Liver (tissue), 9 donors: ENCODE measurements around the gene UBL4B. TPM values are rescaled to one million over a fixed set of nuclear protein-coding genes. Genes with fewer than 3 reads are reported as not detected.

Experiments used
- DNase-seq: peaks from one replicate; pipeline ENCODE4 v3.0.0-alpha.2; 2017; ENCODE audit warnings: low spot score
- H3K27ac ChIP-seq, 2 donors: one replicate each; pipeline ENCODE4 v1.7.0; 2013; ENCODE audit warnings: inconsistent platforms in 2 of 2, low read length in 2 of 2, control low read depth in 1 of 2, low read depth in 1 of 2, mild to moderate bottlenecking in 1 of 2
- H3K27me3 ChIP-seq, 4 donors: one replicate each; pipeline versions ENCODE4 v1.6.1 to v1.7.0; 2013; ENCODE audit warnings: low read length in 3 of 4, inconsistent platforms in 1 of 4, mild to moderate bottlenecking in 1 of 4, moderate library complexity in 1 of 4; ENCODE audit not compliant: control insufficient read depth in 4 of 4, insufficient read depth in 4 of 4
- H3K36me3 ChIP-seq, 4 donors: one replicate each; pipeline versions ENCODE4 v1.6.1 to v1.7.0; 2013; ENCODE audit warnings: low read length in 3 of 4, mild to moderate bottlenecking in 3 of 4, low read depth in 1 of 4, moderate library complexity in 1 of 4; ENCODE audit not compliant: control insufficient read depth in 4 of 4, insufficient read depth in 3 of 4
- H3K4me1 ChIP-seq, 4 donors: one replicate each; pipeline versions ENCODE4 v1.6.1 to v1.7.0; 2013; ENCODE audit warnings: low read length in 3 of 4, mild to moderate bottlenecking in 3 of 4, moderate library complexity in 1 of 4; ENCODE audit not compliant: control insufficient read depth in 4 of 4, insufficient read depth in 4 of 4
- H3K4me3 ChIP-seq, 3 donors: one replicate each; pipeline versions ENCODE4 v1.6.1 to v1.7.0; 2013; ENCODE audit warnings: low read length in 3 of 3, control low read depth in 1 of 3, low read depth in 1 of 3, mild to moderate bottlenecking in 1 of 3
- H3K9ac ChIP-seq, 2 donors: one replicate each; pipeline ENCODE4 v1.7.0; 2013; ENCODE audit warnings: low read length in 2 of 2, mild to moderate bottlenecking in 2 of 2, moderate library complexity in 2 of 2, control low read depth in 1 of 2, low read depth in 1 of 2
- H3K9me3 ChIP-seq, 4 donors: one replicate each; pipeline versions ENCODE4 v1.6.1 to v1.7.0; 2013; ENCODE audit warnings: low read length in 3 of 4; ENCODE audit not compliant: control insufficient read depth in 4 of 4
- ATF3 ChIP-seq: IDR thresholded peaks from 2 replicates; pipeline ENCODE4 v1.6.1; 2016; ENCODE audit warnings: antibody characterized with exemption
- CTCF ChIP-seq: fragments of 150-350 bp; IDR thresholded peaks from 2 replicates; pipeline ENCODE4 v1.5.1; 2017; ENCODE audit warnings: improper control_type of control experiment, low read depth, low read length; ENCODE audit not compliant: missing input control
- EGR1 ChIP-seq, 2 donors: IDR thresholded peaks; 2 replicates each; pipeline ENCODE4 v1.6.1; 2016 to 2018; ENCODE audit warnings: antibody characterized with exemption in 2 of 2, low read depth in 2 of 2
- FOXA1 ChIP-seq: IDR thresholded peaks from 2 replicates; pipeline ENCODE4 v1.6.1; 2016; ENCODE audit warnings: antibody characterized with exemption
- FOXA2 ChIP-seq: IDR thresholded peaks from 2 replicates; pipeline ENCODE4 v1.6.1; 2016; ENCODE audit warnings: antibody characterized with exemption
- GABPA ChIP-seq, 2 donors: IDR thresholded peaks in 1 of 2; conservative IDR thresholded peaks in 1 of 2; 2 replicates each; pipeline ENCODE4 v1.6.1; 2016; ENCODE audit warnings: antibody characterized with exemption in 2 of 2, mild to moderate bottlenecking in 1 of 2, moderate library complexity in 1 of 2
- HNF4A ChIP-seq, 2 donors: conservative IDR thresholded peaks; 2 replicates each; pipeline ENCODE4 v1.6.1; 2016; ENCODE audit warnings: antibody characterized with exemption in 2 of 2, mild to moderate bottlenecking in 2 of 2
- HNF4G ChIP-seq: IDR thresholded peaks from 2 replicates; pipeline ENCODE4 v1.6.1; 2016; ENCODE audit warnings: antibody characterized with exemption
- JUND ChIP-seq, 2 donors: IDR thresholded peaks; 2 replicates each; pipeline ENCODE4 v1.6.1; 2016; ENCODE audit warnings: antibody characterized with exemption in 2 of 2
- NR2F2 ChIP-seq: IDR thresholded peaks from 2 replicates; pipeline ENCODE4 v1.6.1; 2016; ENCODE audit warnings: antibody characterized with exemption
- RAD21 ChIP-seq, 2 donors: IDR thresholded peaks; 2 replicates each; pipeline ENCODE4 v1.6.1; 2016; ENCODE audit warnings: antibody characterized with exemption in 2 of 2, mild to moderate bottlenecking in 2 of 2
- SP1 ChIP-seq: IDR thresholded peaks from 2 replicates; pipeline ENCODE4 v1.6.1; 2018; ENCODE audit warnings: antibody characterized with exemption, mild to moderate bottlenecking
- TAF1 ChIP-seq: conservative IDR thresholded peaks from 2 replicates; pipeline ENCODE4 v1.6.1; 2016; ENCODE audit warnings: antibody characterized with exemption, mild to moderate bottlenecking
- YY1 ChIP-seq: IDR thresholded peaks from 2 replicates; pipeline ENCODE4 v1.6.1; 2016; ENCODE audit warnings: antibody characterized with exemption, mild to moderate bottlenecking
- WGBS: extraction: QIAGEN DNeasy Blood & Tissue Kit; methylation state at CpG from one replicate; pipeline ENCODE4 v1.1.7; 2013; 5-methylcytosine and 5-hydroxymethylcytosine counted together
- polyA plus RNA-seq, 2 donors: library from polyadenylated mRNA; stranded (reverse) in 1 of 2; unstranded in 1 of 2; fragments of 200-250 nt in 1 of 2; fragments of >200 nt in 1 of 2; fragmentation: Nextera tagmentation in 1 of 2; extraction: Ambion mirVana in 1 of 2; gene quantifications; one replicate each; pipeline versions ENCODE4 v1.2.1 to v1.2.3, GENCODE V29; 2013 to 2015
- total RNA-seq, 2 donors: library from RNA; depleted of rRNA; stranded (reverse); fragments of >200 nt; gene quantifications; one replicate each; pipeline ENCODE4 v1.2.3, GENCODE V29; 2014
- TF ChIP-seq, protein P1 (sequence below): IDR thresholded peaks from 2 replicates; pipeline ENCODE4 v1.6.1; 2016; ENCODE audit warnings: antibody characterized with exemption, mild to moderate bottlenecking
- TF ChIP-seq, protein P2 (sequence below): IDR thresholded peaks from 2 replicates; pipeline ENCODE4 v1.6.1; 2016; ENCODE audit warnings: antibody characterized with exemption
- TF ChIP-seq, protein P3 (sequence below): IDR thresholded peaks from 2 replicates; pipeline ENCODE4 v1.6.1; 2016; ENCODE audit warnings: antibody characterized with exemption
- donor health status: healthy.
- donor health status: healthy.
- donor health status: healthy.
- donor health status: healthy.
- donor health status: healthy.

The UBL4B gene
- total and polyA plus RNA-seq, 4 donors, result not detected

GRCh38 chr1:110134050-110134595, 21.9 kb downstream of the UBL4B start:
- 52% methylated on average over 11 of the region's 11 CpGs for WGBS
- DNase-seq, result no peak

More at GRCh38 chr1:110134050-110134595, 21.9 kb downstream of the UBL4B start:
- Histone ChIP-seq H3K4me1 (no peaks in the 10 kb centered on the region), H3K9ac (no peak overlapping the region), H3K27ac (no peak overlapping the region), H3K27me3 (peaks cover 0 to 16% (median under 1%) of the 10 kb centered on the region in 4 donors), H3K36me3 (no peaks in the 10 kb centered on the region), H3K9me3 (no peaks in the 10 kb centered on the region), H3K4me3 (no peak overlapping the region)
- TF ChIP-seq FOXA1, result no peak
- no peak for TF ChIP-seq YY1
- no peak for TF ChIP-seq SP1
- no peak for TF ChIP-seq CTCF
- TF ChIP-seq, protein P1, sequence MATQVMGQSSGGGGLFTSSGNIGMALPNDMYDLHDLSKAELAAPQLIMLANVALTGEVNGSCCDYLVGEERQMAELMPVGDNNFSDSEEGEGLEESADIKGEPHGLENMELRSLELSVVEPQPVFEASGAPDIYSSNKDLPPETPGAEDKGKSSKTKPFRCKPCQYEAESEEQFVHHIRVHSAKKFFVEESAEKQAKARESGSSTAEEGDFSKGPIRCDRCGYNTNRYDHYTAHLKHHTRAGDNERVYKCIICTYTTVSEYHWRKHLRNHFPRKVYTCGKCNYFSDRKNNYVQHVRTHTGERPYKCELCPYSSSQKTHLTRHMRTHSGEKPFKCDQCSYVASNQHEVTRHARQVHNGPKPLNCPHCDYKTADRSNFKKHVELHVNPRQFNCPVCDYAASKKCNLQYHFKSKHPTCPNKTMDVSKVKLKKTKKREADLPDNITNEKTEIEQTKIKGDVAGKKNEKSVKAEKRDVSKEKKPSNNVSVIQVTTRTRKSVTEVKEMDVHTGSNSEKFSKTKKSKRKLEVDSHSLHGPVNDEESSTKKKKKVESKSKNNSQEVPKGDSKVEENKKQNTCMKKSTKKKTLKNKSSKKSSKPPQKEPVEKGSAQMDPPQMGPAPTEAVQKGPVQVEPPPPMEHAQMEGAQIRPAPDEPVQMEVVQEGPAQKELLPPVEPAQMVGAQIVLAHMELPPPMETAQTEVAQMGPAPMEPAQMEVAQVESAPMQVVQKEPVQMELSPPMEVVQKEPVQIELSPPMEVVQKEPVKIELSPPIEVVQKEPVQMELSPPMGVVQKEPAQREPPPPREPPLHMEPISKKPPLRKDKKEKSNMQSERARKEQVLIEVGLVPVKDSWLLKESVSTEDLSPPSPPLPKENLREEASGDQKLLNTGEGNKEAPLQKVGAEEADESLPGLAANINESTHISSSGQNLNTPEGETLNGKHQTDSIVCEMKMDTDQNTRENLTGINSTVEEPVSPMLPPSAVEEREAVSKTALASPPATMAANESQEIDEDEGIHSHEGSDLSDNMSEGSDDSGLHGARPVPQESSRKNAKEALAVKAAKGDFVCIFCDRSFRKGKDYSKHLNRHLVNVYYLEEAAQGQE, result no peak
- no peak for TF ChIP-seq TAF1
- TF ChIP-seq ATF3, result no peak
- TF ChIP-seq JUND (IDR thresholded peaks at IDR 0.05), result no peak
- no peak for TF ChIP-seq NR2F2
- no peak for TF ChIP-seq GABPA (IDR thresholded peaks at IDR 0.05 in 1 of 2, conservative IDR thresholded peaks at IDR 0.05 in 1 of 2)
- TF ChIP-seq FOXA2, result no peak
- TF ChIP-seq EGR1 (IDR thresholded peaks at IDR 0.05; ENCODE audit: low read depth in 2 of 2), result no peak
- TF ChIP-seq, protein P2, sequence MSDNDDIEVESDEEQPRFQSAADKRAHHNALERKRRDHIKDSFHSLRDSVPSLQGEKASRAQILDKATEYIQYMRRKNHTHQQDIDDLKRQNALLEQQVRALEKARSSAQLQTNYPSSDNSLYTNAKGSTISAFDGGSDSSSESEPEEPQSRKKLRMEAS, result no peak
- TF ChIP-seq, protein P3, sequence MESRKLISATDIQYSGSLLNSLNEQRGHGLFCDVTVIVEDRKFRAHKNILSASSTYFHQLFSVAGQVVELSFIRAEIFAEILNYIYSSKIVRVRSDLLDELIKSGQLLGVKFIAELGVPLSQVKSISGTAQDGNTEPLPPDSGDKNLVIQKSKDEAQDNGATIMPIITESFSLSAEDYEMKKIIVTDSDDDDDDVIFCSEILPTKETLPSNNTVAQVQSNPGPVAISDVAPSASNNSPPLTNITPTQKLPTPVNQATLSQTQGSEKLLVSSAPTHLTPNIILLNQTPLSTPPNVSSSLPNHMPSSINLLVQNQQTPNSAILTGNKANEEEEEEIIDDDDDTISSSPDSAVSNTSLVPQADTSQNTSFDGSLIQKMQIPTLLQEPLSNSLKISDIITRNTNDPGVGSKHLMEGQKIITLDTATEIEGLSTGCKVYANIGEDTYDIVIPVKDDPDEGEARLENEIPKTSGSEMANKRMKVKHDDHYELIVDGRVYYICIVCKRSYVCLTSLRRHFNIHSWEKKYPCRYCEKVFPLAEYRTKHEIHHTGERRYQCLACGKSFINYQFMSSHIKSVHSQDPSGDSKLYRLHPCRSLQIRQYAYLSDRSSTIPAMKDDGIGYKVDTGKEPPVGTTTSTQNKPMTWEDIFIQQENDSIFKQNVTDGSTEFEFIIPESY, result no peak
- TF ChIP-seq HNF4A (conservative IDR thresholded peaks at IDR 0.05), result no peak
- TF ChIP-seq RAD21 (IDR thresholded peaks at IDR 0.05), result no peak
- no peak for TF ChIP-seq HNF4G
